Stimulated activated CD4-positive, alpha-beta T cell treated with anti-CD3 and anti-CD28 coated beads, TNF-alpha, amount 100 ng/mL, for 24 hours (primary cell): ENCODE measurements around the gene IRF4.

Experiments
- DNase-seq, 3 experiments: peaks; one replicate each; pipeline ENCODE4 v3.0.0-alpha.2; 2020; ENCODE audit warnings: low read depth in 3 of 3

Gene IRF4

DNA sequence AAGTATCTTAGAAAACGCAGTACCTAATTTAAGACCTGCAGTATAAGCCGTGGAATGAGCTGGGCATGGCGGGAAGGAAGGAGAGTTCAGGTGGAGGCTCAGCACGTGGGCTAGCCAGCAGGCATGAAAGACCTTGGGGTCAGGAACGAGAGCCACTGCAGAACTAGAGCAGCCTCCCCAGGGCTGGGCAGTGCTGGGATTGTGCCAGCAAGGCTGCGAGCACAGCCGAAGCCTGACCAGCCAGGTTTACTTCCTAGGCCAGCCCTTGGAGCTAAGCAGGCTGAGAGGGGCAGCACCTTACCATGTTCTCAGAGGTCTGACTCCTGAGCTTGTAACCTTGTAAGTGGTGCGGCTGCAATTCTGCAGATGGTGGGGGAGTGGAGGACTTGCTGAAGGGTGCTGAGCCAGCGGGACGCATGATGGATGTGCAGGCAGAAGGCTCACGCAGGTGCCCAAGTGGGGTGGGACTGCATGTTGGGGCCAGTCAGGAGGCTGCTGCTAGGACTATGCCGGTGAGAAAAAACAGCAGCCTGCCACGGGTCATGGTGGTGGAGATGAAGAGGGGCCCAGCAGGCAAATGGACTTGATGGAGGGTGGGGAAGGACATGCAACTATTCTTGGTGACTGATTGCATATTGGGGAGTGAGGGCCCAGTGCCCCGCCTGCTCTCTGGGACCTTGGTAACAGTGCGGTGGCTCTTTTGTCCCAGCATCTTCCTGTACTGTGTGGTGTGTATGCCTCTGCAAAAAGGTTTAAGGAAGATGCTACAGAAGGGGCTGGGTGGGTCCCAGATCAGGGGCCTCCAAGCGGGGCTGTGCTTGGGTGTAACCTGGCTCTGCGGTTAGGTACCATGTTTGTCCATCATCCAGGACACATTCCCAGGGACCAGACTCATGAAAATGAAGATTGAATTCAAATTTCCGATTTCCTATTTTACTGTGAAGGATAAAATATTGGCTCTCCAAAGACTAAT is 37.6 kb upstream of the IRF4 start:
- no peak for DNase-seq

DNA sequence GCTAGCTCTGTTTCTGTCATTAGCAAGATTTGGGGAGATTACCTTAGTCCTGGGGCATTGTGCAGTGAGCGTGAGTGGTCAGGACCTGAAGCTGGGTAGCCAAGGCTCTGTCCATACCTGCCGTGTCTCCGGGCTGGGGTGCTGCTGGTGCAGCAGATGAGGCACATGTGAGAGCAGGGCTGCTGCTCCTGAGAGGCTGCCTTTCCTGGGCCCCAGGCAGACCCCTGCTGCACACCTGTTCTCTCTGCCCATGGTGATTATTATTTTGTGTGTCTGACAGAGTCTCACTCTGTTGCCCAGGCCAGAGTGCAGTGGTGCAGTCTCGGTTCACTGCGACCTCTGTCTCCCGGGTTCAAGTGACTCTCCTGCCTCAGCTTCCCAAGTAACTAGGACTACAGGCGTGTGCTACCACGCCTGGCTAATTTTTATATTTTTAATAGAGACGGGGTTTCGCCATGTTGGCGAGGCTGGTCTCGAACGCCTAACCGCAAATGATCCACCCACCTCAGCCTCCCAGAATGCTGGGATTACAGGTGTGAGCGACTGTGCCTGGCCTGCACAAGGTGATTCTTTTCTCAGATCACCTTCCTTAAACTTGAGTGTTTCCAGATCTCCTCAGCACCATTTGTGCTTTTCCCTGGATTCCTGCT is 36.8 kb upstream of the IRF4 start:
- DNase-seq: no peak

DNA sequence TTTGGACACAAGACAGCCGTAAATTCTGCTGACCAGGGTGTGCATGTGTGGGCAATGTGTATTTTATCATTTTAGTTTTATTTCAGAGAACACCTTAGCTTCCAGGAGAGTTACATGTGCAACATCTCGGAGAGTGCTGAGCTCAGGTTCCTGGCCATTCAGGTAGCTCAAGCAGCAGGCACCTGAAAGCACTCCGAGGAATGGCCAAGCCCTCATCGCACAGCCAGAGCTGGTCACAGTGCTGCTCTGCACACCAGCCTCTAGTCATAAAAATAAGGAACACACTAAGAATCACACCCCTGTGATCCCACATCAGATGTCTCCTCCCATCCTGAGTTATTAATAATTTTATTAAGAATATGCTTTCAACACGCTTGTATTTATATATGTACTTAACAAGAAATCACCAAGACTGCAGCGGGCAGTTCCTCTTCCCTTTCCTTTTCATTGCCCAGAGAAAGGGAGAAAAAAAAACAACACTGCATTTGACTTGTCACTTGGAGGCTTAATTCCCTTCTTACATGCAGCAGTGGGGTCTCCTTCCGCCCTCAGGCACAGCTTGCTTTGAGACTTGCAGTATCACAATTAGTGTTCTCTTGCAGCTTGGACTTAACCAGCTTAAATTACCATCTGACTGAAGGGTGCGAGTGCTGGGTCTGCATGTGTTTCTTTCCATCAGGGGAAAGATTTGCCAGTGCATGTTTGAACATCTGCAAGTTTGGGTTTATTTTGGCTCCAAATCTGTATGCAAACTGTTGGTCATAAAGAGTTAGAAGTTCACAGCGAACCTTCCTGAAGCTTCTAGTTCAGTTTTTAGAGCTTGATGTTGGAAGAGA is 36.0 kb upstream of the IRF4 start:
- no peak for DNase-seq

DNA sequence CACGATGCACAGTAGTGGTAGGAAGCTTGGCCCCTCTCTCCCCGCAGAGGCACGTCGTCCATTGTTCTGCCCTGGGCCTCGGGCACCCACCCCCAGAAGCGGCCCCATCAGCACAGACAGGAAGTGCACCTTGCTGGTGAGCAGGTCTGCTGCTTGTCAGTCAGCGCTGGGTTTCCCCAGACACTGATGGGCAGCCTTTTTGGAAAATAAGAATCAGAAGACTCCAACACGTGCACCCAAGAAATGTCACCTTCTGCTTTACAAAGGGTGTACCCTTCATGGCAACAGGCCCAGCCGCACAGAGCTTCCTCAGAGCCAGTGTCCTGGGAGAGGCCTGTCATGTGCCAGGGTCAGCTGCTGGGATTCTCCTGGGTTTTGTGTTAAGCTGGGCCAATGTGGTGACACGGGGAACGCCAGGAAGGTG is 34.7 kb upstream of the IRF4 start:
- peak in 1 of 3 experiments; percentile 22 for DNase-seq

DNA sequence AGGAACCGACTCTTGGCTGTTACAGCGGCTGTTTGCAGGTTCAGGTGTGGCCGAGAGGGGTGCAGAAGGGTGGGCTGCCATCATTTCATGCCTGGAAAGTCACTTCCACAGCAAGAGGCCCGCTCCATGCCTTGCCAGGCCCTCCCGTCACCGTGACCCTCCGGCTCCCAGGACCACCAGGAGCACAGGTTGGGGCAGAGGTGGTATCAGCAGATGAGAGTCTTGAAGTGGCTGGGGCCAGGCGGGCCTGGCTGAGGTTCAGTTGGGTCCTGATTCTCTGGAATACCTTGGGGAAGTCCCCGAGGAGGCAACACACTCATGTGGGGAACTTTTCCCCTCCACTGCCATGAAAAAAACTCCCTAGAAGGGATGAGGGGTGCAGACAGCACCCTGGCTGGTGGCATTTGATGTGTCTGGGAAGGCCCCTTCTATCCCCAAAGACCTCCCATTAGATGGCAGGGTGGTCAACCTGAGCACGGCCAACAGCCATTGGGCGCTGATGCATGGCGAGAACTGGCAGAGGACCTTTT is 34.2 kb upstream of the IRF4 start:
- DNase-seq: no peak

DNA sequence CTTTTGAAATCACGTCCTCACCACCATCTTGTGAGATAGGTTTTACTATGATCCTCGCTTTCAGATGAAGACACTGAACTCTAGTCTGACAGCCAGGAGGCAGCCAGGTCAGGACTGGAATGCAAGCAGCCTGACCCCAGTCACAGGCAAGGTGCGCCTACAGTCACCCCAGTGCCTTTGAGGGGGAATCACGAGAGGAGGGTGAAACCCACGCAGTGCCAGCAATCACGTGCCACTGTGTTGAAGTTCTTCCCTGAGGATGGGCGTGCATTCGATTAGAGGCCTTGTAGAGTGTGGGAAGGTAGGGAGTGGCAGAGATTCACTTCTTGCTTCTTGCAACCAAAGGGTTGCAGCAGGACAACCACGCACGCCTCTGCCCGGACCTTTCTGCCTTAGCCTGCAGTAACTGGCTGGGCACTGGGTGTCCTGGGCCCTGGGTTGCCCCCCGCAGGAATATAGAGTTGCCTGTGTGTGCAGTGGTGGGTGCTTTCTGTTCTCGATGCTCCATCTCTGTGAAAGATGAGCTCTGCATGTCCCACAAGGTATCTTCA is 33.7 kb upstream of the IRF4 start:
- no peak for DNase-seq

DNA sequence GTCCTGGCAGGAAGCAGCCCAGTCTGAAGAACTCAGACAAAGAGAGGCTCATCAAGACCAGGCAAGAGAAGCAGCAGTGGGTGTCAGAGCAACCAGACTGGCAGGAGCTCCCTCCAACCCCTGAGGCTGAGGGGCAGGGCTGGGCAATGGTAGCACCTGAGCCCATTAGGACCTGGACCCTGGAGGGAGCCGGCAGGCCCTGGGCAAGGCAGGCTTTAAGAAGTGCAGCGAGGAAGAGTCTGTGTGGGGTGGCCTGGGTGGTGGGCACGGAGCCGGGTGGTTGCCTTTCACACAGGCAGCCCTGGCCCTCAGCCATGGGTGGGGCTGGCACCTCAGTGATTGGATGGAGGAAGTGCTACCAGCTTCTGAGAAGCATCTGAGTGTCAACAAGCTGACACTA is 33.1 kb upstream of the IRF4 start:
- no peak for DNase-seq

DNA sequence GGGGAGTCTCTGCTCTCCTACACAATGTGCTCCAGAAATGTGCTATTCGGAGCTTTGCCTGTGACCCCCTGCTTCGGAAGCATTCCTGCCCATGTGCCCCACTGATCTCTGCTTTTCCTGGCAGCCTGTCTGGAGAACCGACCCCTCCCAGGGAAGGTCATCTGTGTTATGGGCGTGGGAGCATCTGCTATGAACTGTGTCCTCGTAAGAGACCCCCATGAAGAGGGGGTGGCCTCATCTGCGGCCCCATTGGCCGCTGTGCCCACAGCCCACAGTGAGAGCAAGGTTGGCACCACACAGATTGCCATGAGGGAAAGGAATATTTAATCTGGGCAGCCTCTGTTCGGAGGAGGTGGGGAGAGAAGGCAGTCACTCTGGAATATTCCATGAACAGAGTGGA is 32.7 kb upstream of the IRF4 start:
- DNase-seq: no peak

DNA sequence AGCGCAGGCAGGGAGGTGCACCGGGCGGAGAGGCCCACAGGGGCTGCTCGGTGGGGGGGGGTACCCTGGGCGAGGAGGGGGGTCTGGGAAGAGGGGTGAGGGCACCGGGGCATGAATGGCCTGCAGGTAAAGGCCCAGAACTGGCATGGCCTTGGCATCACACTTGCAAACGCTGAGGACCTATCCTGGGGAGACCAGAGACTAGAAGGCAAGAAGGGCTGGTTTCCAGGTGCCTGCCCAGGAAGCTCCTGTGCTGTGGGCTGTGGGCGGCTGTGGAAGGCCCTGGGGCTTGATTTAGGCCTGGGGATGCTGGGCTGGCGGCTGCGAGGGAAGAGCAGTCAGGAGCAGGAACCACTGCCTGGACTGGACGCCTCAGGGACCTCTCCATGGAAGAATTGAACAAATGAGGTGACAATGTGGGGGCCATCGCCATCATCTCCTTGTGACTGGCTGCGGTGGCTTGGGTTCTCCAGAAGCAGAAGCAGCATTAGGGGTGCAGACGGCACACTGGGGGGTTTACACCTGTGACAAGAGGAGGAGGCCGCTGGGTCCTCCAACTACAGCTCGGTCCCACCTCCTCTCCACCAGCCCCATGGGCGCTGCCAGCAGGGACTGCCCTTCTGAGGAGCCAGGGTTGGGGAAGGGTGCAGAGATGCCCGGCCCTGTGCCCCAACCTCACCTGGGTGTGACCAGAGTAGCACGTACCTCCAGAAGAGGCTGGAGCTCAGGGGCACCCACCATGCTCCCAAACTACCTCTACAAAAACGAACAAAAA is 32.1 kb upstream of the IRF4 start:
- no peak for DNase-seq

DNA sequence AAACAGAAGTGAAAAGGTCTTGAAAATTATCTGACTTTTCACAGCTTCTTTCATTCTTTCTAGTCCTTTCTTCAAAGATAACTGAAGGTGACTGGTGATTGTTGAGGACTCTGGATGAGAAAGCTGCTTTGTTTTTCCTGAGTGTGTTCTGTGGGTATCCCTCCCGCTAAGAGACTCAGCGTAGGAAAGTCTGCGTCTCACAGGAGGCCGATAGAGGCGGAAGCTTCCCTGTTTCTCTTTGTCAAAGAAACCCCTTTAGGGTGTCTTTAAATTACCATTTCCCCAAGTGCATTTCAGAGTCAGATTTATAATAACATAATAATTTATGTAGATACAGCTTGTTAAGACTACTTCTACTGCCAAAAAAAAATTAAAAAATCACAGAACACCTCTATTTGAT is 31.2 kb upstream of the IRF4 start:
- no peak for DNase-seq

DNA sequence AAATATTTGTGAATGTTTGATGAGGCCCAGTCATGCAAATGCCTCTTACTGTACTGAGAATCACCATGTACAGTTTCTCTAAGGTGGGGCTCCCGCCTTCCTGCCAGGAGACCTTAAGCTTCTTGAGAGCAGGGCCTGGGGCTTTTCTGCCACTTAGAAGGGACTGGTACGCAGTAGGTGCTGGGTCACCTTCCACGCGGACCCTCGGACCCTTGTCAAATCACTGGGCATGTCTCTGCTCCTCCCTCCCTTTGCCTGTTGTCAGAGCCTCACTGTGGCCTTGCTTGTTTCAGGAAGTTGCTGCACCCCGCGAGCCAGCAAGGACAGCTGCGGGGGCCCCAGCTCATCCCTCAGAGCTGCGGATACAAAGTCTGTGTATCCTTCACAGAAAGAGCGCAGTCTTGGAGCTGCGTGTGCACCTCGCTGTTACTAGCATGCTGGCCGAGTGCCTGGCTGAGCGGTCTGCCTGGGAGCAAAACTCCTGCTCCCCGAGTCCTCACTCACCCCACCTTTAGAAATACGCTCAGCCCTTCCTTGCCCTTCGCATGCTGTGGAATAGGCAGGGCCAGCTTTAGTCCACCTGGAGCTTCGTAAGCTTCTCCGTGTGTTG is 30.7 kb upstream of the IRF4 start:
- DNase-seq: no peak

DNA sequence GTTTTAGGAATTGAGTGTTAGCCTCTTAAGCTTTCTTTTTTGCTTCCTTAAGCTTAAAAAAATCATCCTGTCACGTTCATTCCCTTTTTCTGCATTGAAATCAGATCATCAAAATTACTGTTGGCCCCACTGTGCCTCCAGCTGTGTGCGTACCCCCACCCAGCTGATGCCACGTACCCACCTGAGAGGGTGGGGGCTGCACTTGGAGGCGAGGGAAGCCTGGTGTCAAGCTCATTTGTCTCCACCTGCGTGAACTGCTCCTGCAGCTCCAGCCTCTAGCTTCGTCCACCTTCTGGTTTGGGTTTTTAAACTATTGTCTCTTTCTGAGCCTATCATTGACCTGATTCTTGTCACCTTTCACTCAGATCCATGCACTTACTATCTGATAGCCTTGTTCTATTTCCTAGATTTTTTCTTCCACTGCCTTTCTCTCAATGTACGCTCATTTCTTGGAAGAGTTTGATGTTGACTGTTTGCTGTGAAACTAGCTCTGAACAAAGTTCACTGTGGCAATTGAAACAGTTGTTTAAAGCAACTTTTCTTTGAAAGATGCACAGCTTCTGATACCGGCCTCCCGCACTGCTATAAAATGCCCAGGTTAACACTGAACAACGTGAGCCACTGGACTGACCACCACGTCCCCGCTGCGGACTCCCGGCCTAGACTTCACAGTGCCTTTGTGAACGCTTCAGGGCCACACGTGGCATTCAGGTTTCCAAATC is 30.0 kb upstream of the IRF4 start:
- DNase-seq: no peak

DNA sequence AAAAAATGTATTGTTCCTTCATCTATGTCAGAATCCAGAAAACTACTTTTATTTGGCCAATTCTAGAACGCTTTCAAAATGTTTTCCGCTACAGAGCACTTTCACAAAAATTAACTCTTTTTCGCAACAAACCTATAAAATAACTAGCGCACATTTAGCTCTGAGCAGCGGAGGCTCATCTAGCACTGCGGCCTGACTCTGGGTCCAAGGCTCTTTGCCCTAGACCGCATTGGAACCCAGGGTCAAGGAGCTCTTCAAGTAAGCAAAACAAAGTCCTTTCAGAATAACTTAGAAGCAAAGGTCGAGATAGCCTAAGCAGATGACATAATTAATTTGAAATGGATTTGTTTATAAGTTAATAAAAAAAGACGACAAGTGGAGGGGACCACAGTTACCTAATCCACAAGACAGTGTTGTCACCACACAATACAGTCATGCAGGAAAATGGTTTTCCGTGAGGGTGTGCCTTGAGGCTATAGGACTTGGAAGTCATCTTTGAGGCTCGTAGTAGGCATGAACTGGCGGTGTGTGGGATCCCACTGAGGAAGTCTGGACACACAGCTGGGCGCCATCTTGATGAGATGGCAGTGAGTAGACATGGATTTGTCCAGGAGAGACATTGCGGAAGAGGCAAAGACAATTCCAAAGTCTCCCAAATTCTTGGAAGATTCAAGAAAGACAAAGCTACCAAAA is 29.2 kb upstream of the IRF4 start:
- no peak for DNase-seq

DNA sequence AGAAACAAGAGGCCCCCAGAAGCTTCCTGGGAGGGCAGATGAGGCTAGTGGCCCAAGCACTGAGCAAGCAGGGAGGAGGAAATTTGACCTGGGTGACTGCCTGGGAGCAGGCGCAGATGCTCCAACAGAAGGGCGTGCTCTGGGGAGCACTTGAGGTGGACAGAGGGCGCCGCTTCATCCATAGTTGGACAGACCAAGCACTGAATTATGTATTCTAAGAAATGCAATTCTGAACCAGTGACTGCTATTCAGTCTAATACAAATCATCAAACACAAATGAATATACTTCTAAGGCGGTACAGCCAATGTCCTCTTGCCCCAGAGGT is 28.7 kb upstream of the IRF4 start:
- no peak for DNase-seq

DNA sequence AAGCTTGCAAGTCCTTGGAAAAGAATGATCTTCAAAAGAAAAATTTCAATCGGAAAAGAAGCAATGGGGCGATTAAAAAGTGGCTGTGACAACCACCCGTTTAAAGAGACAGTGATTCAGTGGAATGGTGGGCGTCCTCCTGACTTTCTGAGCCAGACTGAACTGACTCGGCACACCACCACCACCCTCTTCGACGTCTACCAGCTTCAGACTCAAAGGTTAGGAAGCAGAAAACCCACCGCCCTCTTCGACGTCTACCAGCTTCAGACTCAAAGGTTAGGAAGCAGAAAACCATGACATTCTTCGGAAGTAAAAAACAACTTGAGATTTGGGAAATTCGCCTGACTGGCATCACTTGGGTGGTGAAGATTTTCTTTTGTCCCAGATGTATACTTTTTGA is 28.3 kb upstream of the IRF4 start:
- DNase-seq: no peak

DNA sequence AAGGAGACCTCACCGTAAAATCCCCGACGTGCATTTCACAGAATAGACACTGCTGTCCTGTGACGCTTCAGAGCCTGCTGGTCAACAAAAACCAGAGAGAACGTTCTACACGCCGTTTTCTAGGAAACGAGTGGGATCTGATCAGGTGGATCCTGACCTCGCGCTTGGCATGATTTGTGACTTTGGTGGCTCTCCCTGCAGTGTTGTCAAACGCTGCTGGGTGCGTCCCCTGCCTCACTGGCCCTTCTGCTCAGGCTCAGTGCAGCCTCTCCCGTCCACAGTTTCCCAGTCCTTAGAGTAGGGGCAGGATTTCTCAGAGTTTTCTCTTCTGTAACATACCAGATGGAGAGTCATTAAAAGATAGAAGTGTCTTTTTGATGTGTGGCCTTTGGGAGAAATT is 27.6 kb upstream of the IRF4 start:
- no peak for DNase-seq

DNA sequence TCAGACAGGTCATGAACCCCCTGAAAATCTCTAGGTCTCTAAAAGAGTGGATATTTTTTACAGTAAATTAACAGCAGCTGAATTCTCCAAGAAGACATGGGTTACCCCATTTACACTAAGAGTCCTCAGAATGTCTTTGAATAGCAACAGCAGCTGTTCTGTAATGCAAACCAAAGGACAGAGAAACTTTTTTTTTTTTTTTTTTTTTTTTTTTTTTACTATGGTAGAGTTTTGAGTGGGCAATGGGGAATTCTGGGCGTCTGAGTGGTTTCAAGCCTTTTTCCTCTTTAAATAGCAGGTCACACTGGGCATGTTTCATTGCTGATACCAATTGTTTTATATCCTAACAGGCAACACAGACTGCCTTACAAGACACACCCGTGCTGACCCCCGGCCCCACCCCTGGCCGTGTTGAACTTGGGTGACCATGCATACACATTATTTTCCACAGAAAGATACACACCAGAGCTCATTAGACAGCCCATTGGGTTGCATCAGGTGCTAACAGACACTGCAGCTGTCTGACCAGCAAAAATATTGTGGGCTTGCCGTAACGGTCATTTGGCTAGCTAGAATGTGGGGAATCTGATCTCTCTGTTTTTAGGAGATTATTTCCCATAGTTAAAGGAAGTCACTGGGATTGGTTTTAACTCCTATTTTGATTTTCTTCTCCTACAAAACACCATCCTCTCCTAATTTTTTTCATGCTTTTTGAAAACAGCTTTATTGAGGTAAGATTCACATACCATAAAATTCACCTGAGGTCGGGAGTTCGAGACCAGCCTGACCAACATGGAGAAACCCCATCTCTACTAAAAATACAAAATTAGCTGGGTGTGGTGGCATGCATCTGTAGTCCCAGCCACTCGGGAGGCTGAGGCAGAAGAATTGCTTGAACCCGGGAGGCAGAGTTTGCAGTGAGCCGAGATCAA is 26.7 kb upstream of the IRF4 start:
- DNase-seq: no peak

DNA sequence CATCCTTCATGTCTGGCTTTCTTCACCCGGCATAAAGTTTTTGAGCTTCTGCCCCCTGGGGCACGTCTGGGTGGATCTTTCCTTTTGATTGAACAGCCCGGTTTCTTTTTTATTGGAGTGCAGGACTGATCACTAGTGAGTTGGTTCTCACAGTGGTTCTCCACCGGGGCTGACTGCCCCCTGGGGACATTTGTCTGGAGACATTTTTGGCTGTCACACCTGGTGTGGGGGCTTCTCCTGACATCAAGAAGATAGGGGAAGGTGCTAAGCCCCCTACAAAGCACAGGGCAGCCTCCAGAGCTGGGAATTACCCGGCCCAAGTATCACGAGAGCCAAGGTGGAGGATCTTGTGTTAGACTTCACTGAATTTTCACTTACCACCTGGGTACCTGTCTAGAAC is 25.7 kb upstream of the IRF4 start:
- DNase-seq: no peak
